Breast epithelium (tissue), 3 donors: ENCODE measurements around the gene KCNH2.

Source experiments
- POLR2AphosphoS5 ChIP-seq, 3 donors: sonication (generic); formaldehyde crosslinking; IDR thresholded peaks; one replicate each; pipeline ENCODE4 v1.6.1; 2017; ENCODE audit warnings: antibody characterized with exemption in 3 of 3
- TF ChIP-seq, protein P1 (sequence below), 3 donors: fragments of 450-650 bp; IDR thresholded peaks; one replicate each; pipeline ENCODE4 v1.5.1; 2016 to 2017; ENCODE audit warnings: antibody characterized with exemption in 3 of 3, mild to moderate bottlenecking in 3 of 3, moderate library complexity in 3 of 3

DNA sequence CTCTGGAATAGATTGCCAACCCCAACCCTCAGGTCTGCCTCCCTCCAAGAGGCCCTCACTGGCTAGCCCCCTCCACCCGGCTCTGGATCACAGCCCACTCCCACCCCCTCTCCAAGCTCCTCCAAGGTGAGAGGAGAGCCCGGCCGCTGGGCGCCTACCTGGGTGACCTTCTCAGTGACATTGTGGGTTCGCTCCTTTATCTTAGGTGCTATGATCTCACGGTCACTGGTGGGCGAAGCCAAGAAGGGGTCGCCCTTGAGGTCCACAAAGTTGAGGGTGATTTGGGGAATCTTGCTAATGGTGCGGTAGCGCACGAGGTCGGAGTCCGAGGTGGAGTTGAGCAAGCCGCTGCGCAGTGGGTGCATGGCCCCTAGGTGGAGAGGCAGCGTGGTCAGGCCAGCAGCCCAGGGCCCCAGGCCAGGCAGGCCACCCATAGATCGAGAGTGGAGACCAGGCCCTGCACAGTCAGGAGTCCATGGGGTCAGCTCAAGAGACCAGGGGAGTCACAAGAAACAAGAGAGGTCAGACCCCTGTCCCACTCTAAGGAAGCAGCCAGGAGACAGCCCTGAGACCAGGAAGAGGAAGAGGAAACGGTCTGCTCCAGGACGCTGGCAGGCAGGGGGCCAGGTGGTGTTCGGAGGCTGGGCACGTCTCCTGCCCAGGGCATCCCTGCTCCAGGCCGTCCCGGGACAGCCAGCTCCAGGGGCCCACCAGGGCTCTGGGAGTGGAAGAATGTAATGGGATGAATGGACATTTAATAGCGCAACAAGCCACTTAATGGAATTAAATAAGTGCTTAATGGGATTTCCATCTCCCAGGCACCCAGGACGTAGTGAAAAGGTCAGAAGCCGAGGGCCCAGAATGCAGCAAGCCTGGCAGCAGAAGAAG lies 20.7 kb downstream of the KCNH2 start:
- TF ChIP-seq, protein P1, sequence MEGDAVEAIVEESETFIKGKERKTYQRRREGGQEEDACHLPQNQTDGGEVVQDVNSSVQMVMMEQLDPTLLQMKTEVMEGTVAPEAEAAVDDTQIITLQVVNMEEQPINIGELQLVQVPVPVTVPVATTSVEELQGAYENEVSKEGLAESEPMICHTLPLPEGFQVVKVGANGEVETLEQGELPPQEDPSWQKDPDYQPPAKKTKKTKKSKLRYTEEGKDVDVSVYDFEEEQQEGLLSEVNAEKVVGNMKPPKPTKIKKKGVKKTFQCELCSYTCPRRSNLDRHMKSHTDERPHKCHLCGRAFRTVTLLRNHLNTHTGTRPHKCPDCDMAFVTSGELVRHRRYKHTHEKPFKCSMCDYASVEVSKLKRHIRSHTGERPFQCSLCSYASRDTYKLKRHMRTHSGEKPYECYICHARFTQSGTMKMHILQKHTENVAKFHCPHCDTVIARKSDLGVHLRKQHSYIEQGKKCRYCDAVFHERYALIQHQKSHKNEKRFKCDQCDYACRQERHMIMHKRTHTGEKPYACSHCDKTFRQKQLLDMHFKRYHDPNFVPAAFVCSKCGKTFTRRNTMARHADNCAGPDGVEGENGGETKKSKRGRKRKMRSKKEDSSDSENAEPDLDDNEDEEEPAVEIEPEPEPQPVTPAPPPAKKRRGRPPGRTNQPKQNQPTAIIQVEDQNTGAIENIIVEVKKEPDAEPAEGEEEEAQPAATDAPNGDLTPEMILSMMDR (IDR thresholded peaks at IDR 0.05): no peak
- no peak for TF ChIP-seq POLR2AphosphoS5 (IDR thresholded peaks at IDR 0.05)
